Right cardiac atrium (tissue), 5 donors: ENCODE results near the gene RFPL2. TPM values are rescaled to one million over a fixed set of nuclear protein-coding genes. Genes with fewer than 3 reads are reported as not detected.
"Not testable (repeated sequence)": the region's sequence is repeated elsewhere in the genome, so short reads cannot be mapped to it uniquely, and the experiment has no call there.

ENCODE experiments used
- ATAC-seq, 2 donors: fragments of 200-7000 bp; cut with Tn5 transposase; one replicate each; pipeline versions ENCODE4 v1.8.0 to v1.9.1; 2020; ENCODE audit warnings: moderate library complexity in 2 of 2, mild to moderate bottlenecking in 1 of 2
- DNase-seq, 3 donors: peaks; one replicate each; pipeline ENCODE4 v3.0.0-alpha.2; 2020
- H3K27ac ChIP-seq: one replicate; pipeline ENCODE4 v1.5.1; 2013; ENCODE audit warnings: mild to moderate bottlenecking, low read length, control low read depth, moderate library complexity
- H3K27me3 ChIP-seq: one replicate; pipeline ENCODE4 v1.6.1; 2013; ENCODE audit not compliant: control insufficient read depth, insufficient read depth
- H3K4me1 ChIP-seq: one replicate; pipeline ENCODE4 v1.6.1; 2013; ENCODE audit warnings: low read length; ENCODE audit not compliant: control insufficient read depth, insufficient read depth
- H3K4me3 ChIP-seq: one replicate; pipeline ENCODE4 v1.5.1; 2013; ENCODE audit warnings: low read length, control low read depth
- H3K9me3 ChIP-seq: one replicate; pipeline ENCODE4 v1.6.1; 2013; ENCODE audit warnings: low read length; ENCODE audit not compliant: control insufficient read depth
- WGBS: extraction: QIAGEN DNeasy Blood & Tissue Kit; methylation state at CpG from one replicate; pipeline ENCODE4 v1.1.7; 2013; 5-methylcytosine and 5-hydroxymethylcytosine counted together
- intact Hi-C, 4 donors: fragments of 100-400 bp; cut with DNase I; formaldehyde crosslinking; loops; one replicate each; pipeline versions ENCODE4 v1.11.0 to v1.14.0; 2022 to 2023
- polyA plus RNA-seq: library from polyadenylated mRNA; stranded (reverse); fragments of 200-250 nt; gene quantifications from one replicate; pipeline ENCODE4 v1.2.3, GENCODE V29; 2013
- total RNA-seq, 4 donors: library from RNA; stranded (reverse); fragmentation: NEBNext Ultra II Directional; extraction: Animal tissue kit (Norgen Biotek cat#: 25700); gene quantifications; one replicate each; pipeline ENCODE4 v1.2.1, GENCODE V29; 2021
- donor health status: healthy with polysubstance abuse.
- donor health status: DM: no; HTN: yes; CAD: no.
- donor health status: DM: no; HTN: no; CAD: no.
- donor health status: DM: no; HTN: yes; CAD: no; lungs with severe emphysema.
- donor health status: DM: yes; HTN: yes; CAD: no.

RFPL2 gene
- total and polyA plus RNA-seq, 5 donors = not detected

DNA sequence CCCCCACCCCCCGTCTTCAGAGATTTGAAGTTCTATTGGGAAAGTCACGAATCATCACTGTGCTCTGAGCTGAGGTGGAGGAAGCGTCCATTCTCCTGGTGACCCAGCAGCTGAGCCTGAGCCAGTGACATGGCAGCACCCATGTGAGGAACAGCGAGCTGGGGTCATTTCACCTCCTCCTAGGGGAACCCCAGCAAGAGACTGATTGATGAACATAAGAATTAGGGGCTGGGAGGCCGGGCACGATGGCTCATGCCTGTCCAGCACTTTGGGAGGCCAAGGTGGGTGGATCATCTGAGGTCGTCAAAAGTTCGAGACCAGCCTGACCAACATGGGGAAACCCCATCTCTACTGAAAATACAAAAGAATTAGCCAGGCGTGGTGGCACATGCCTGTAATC is 11.5 kb downstream of the RFPL2 start:
- 83% methylated on average over 9 of the region's 9 CpGs for WGBS
- H3K4me1 ChIP-seq, ATAC-seq, H3K9me3 ChIP-seq, H3K27me3 ChIP-seq, H3K27ac ChIP-seq, H3K4me3 ChIP-seq, intact Hi-C loops, DNase-seq: not testable (repeated sequence)

DNA sequence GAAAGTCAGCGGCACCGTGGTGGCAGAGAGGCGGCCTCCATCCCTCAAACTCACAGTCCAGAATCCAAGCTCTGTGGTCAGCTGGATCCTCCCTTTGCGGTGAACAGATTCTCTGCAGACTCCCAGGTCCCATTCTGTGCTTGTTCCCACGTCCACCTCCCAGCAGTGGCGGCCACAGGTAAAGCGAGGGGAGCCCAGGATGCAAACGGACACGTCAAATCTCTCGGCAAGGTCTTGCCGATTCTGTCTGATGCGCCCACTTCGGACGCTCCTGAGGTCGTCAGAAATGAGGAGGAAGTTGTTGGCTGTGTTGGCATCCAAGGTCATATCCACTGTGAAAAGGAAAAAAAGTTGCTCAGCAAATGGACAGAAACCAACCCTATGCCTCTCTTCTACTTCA is 13.9 kb downstream of the RFPL2 start:
- H3K4me1 ChIP-seq, H3K27ac ChIP-seq, DNase-seq, H3K4me3 ChIP-seq, ATAC-seq, H3K27me3 ChIP-seq, intact Hi-C loops, H3K9me3 ChIP-seq: not testable (repeated sequence)
- WGBS = 85% methylated on average over 15 of the region's 15 CpGs

DNA sequence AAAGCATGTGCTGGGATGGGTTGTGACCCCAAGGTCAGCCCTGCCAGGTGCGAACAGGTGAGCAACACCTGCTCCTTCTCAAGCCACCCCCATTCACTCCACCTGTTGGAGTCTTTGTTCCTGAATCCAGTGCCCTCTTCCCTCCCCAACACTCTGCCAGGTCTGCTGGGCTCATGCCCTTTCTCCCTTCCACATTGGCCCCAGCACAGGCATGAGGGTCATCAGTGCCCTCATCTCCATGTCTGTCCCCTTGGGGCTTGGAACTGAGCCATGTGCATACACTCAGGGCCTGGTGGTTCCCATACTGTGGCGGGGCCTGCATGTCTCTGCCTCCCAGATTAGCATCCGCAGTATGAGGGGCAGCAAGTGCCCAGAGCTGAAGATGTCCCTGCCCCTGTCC is 19.1 kb downstream of the RFPL2 start:
- DNase-seq (no peak), ATAC-seq (peak in 1 of 2 donors; percentile 26)
- H3K4me3 ChIP-seq = no peak overlapping the region
- no peaks in the 10 kb centered on the region for H3K4me1 ChIP-seq
- H3K9me3 ChIP-seq = no peaks in the 10 kb centered on the region
- 83% methylated on average over 3 of the region's 3 CpGs for WGBS
- H3K27me3 ChIP-seq = no peaks in the 10 kb centered on the region
- intact Hi-C loops = no loop called here
- no peak overlapping the region for H3K27ac ChIP-seq

DNA sequence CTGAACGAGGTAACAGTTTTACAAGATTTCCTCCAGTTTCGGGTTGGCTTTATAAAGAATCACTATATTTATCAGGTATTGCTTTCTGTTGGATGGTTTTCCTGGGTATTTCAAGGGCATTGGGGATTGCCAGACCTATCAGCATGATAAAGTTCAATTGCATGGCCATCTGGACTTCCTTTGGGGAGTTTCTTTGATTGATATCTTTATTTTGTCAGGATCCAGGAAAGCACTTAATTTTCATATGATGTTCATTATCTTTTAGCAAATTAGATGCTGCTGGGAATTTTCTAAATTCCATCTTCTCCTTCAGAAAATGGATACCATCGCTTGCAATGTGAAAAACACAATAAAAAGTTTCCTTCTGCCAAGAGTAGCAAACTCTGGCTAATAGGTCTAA is 21.2 kb downstream of the RFPL2 start:
- intact Hi-C loops = no loop called here

DNA sequence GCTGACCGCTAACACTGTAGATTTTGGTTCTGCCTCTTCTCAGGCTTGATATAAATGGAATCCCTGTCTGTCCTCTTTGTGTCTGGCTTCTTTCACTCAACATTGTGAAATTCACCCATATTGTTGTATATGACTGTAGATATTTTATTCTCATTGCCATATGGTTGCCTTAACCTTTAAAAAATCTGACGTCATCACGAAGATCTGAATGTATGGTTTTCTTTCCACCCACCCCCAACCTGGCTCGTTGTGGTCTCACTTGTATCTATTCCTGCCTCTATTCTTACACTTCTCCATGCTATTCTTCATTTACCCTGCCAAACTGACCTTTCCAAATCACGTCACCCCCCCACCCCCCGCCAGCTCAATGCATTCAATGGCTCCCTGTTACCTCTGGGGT is 23.8 kb downstream of the RFPL2 start:
- DNase-seq (no peak), ATAC-seq (no peak)
- Histone ChIP-seq H3K27ac (no peak overlapping the region), H3K4me3 (no peak overlapping the region), H3K4me1 (no peaks in the 10 kb centered on the region), H3K27me3 (no peaks in the 10 kb centered on the region), H3K9me3 (peaks cover 3% of the 10 kb centered on the region)
- intact Hi-C loops = no loop called here
- 77% methylated on average over 6 of the region's 6 CpGs for WGBS

More for the DNA sequence above, 21.2 kb downstream of the RFPL2 start:
- Histone ChIP-seq H3K9me3 (no peaks in the 10 kb centered on the region), H3K27me3 (no peaks in the 10 kb centered on the region), H3K4me3 (no peak overlapping the region), H3K27ac (no peak overlapping the region), H3K4me1 (no peaks in the 10 kb centered on the region)
- DNase-seq = no peak
- 67% methylated on average over 3 of the region's 3 CpGs for WGBS
- no peak for ATAC-seq

DNA sequence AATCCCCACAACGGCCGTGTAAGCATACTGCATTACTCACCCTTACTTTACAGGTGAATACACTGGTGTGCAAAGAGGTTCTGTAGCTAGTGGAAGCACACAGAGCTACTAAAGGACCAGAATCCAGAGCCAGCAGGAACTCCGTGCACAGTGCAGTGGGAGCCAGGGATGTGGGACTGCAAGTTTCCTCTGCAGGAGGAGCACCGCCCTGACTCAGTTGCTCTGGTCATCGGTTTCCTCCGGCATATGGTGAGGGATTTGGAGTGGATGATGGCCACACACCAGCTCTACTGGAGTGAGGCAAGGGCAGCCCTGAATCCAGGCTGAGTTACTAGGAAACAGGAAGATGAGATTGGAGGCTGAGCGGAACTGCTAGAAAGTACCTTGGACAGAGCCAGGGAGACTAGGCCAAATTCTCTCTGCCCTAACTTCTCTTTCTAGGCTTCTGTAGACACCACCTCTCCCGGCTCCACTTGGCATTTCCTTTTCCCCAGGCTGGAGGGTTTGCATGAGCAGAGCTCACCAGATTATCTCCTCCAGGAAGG is 27.6 kb downstream of the RFPL2 start:
- Histone ChIP-seq H3K4me1 (no peaks in the 10 kb centered on the region), H3K27ac (no peak overlapping the region), H3K4me3 (no peak overlapping the region), H3K9me3 (peaks cover 3% of the 10 kb centered on the region), H3K27me3 (no peaks in the 10 kb centered on the region)
- ATAC-seq (no peak), DNase-seq (no peak)
- 83% methylated on average over 8 of the region's 8 CpGs for WGBS
- intact Hi-C loops = no loop called here

DNA sequence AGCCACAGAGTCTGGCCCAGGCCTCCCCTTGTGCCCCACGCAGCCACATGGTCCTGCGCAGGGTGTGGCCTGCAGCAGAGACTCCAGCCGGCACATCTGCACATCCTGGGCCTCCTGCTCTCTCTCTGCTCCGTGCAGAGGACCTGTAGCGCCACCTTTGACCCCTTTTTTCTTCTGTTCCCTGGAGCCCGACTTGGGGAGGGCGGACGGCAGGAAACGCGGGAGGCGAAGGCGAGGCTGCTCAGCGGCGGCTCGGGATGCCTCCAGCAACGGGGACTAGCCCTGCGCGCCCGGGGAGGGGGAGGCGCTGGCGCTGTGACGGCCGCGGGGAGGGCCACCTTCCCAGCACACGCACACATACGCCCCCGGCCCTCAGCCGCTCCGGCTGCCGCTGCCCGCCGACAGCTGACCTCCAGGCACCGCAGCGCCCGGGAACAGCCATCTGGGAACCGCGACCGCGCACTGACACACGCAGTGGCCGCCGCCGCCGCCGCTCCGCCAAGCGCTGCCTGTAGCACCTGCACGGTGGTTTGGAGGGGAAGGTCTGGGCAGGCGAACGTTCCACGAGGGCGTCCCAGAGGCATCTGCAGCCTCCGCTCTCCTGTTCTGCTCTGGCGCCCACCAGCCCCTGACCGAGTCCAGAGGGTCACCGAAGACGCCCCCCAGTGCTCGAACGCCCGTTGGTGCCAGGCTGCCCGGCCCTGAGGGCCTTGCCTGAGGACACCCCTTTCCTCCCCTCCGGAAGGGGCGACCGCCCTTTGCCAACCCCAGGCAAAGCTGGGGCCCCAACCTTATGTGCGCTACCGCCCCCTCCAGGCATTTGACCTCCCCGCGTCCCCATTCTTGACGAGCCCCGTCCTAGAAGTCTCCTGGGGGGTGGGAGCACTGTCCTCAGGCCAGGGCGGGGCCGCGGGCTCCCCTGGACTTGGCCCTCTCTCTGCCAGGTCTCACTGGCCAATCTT is 28.9 kb downstream of the RFPL2 start:
- intact Hi-C loops = no loop called here
- Histone ChIP-seq H3K27ac (no peak overlapping the region), H3K4me1 (no peaks in the 10 kb centered on the region), H3K9me3 (peaks cover 3% of the 10 kb centered on the region), H3K4me3 (no peak overlapping the region), H3K27me3 (no peaks in the 10 kb centered on the region)
- DNase-seq (no peak), ATAC-seq (peak in 1 of 2 donors; percentile 25)
- 5% methylated on average over 73 of the region's 73 CpGs for WGBS

DNA sequence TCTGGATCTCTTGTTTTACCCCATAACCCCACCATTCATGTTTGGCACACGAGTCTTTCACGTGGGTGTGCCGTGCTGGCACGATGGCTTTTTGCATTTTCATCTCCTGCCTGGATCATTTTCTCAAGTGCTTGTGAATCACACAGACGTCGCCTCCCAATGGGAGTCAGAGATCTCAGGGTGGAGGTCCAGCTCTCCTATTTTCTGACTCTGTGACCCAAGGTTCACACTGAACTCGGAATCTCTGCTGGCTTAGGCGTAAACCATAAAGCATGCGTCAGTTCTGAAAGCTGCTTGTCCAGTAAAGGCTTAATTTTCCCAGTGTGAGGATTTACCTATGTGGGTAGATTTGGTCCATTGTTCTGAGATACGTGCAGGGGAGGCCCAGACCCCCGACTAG is 29.8 kb downstream of the RFPL2 start:
- DNase-seq = no peak
- no peaks in the 10 kb centered on the region for H3K27me3 ChIP-seq
- peaks cover 3% of the 10 kb centered on the region for H3K9me3 ChIP-seq
- no peak overlapping the region for H3K4me3 ChIP-seq
- no peak for ATAC-seq
- 82% methylated on average over 11 of the region's 11 CpGs for WGBS
- intact Hi-C loops = no loop called here
- no peaks in the 10 kb centered on the region for H3K4me1 ChIP-seq
- no peak overlapping the region for H3K27ac ChIP-seq

DNA sequence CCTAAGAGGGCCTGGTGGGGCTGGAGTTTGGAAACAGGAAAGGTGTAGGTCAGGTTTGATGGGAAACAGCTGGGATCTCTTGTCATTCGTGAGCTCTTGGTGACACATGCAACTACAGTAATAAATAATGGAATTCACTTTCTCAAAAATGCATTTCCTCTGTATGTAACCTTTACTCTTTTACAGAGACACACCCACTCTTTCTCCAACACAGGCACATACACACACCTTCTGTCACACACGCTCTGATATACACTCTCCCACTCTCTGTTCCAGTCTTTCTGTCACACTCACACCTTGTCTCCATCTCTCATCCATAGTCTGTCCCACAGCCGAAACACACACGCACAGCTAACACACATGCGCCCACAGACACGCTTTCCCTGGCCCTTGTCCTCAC is 39.2 kb downstream of the RFPL2 start:
- ATAC-seq (no peak), DNase-seq (no peak)
- no peak overlapping the region for H3K4me3 ChIP-seq
- WGBS = 82% methylated on average over 6 of the region's 6 CpGs
- no peaks in the 10 kb centered on the region for H3K4me1 ChIP-seq
- no peaks in the 10 kb centered on the region for H3K9me3 ChIP-seq
- intact Hi-C loops = no loop called here
- H3K27me3 ChIP-seq = no peaks in the 10 kb centered on the region
- H3K27ac ChIP-seq = no peak overlapping the region

DNA sequence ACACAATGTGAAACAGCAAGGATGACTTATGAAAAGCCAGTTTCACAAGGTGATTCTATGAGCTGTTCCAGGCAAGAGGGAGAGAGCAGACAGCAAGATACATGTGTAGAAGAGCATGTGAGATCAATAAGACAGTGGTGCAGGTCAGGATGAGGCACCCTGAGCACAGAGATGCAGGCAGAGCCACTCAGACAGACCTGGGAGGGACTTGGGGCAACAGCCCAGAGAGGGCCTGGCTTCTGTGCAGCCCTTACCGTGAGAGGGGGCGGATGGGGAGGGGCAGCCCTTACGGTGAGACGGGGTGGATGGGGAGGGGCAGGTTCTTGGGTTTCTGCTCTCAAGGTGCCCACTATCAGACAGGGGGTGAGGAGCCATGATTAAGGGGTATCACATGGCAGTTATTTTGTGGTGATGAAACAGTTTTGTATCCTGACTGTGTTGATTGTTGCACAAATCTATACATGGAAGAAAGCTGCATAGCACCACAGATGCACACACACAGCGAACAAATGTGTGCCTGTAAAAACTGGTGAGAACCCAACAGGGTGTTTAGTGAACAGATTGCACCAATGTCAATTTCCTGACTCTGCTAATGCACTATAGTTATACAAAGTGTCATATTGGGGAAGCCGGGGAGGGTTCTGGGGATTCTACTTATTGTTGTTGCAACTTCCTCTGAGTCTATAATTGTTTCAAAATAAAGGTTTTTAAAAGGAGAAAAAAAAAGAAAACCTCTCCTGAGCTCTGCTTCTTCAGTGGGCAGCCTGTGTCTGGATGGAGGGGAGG is 40.6 kb downstream of the RFPL2 start:
- no peak for DNase-seq
- H3K27ac ChIP-seq = no peak overlapping the region
- H3K9me3 ChIP-seq = no peaks in the 10 kb centered on the region
- H3K4me3 ChIP-seq = no peak overlapping the region
- intact Hi-C loops = no loop called here
- no peaks in the 10 kb centered on the region for H3K27me3 ChIP-seq
- no peak for ATAC-seq
- H3K4me1 ChIP-seq = no peaks in the 10 kb centered on the region
- WGBS = 39% methylated on average over 6 of the region's 6 CpGs

DNA sequence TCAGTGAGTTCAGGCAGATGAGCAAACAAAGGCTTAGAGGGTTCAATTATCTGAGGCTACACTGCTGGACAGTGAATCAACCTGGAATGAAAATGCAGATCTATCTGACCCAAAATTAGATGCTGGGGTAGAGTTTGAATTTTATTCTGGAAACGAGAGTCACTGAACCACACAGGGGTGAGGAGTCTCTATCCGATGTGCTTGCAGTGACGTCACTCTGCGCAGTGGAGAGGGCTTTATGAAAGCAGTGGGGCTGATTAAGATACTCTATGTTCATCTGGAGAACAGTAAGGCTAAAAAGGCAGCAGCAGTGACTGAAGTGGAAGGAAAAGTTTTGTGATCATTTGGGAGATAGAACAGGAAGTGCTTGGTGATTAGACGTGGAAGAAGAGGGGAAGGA is 44.5 kb downstream of the RFPL2 start:
- WGBS = 65% methylated on average over 5 of the region's 5 CpGs
- intact Hi-C loops, H3K4me3 ChIP-seq: not testable (repeated sequence)

More for the DNA sequence above, 44.5 kb downstream of the RFPL2 start:
- not testable (repeated sequence) for DNase-seq, H3K4me1 ChIP-seq, H3K9me3 ChIP-seq, H3K27me3 ChIP-seq, ATAC-seq, H3K27ac ChIP-seq
